ENCODE measurements around the gene SLC7A11. TPM values are rescaled to one million over a fixed set of nuclear protein-coding genes. Genes with fewer than 3 reads are reported as not detected.

SLC7A11 gene
- total and polyA plus RNA-seq, 2 of the 4 experiments (the other 2 are of a cell fraction): 8.3 to 24.7 TPM

DNA sequence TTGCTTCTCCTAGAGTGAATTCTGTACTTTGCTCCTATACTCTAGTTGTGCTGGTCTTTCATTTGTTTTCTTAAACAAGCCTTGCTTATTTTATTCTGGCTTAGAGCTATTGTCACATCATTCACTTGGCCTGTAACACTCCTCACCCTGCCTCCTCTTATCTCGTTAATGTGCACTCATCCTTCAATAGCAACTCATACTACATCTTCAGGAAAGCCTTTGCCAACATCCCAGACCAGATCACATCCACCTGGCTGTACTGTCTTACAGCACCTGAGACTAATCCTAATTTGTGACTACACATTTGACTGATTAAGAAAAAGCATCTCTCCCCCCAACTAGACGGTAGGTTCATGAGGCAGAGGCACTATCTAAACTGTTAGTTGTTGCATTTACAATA, 80.8 kb downstream of the SLC7A11 start:
- H3K79me1 ChIP-seq (ENCODE audit: low read depth in 1 of 2, low read length in 2 of 2): no peaks in the 10 kb centered on the region; a peak in 2 of 4 replicates
- H2BK5ac ChIP-seq (ENCODE audit: low read depth, low read length, poor library complexity, severe bottlenecking): no peak overlapping the region
- no peak overlapping the region for H2BK15ac ChIP-seq (ENCODE audit: low read depth, low read length)
- no peak overlapping the region for H3K27ac ChIP-seq (ENCODE audit: insufficient read depth, low read length)
- no peaks in the 10 kb centered on the region; the same call in 1 of the 2 replicates for H3K4me1 ChIP-seq (ENCODE audit: control insufficient read depth, insufficient read depth, low read length)
- 0 out of 2 replicates have a peak, but pooled peaks cover 2% of the 10 kb centered on the region for H3K36me3 ChIP-seq (ENCODE audit: control insufficient read depth, insufficient read depth, low read length)
- peak overlapping the region; percentile 76; the same call in 1 of the 2 replicates for H4K5ac ChIP-seq (ENCODE audit: low read depth, low read length)
- ATAC-seq (ENCODE audit: low read depth) (no peak; the same call in 1 of the 2 replicates), DNase-seq (no peak)
- no peak overlapping the region; the same call in 1 of the 2 replicates for H3K18ac ChIP-seq (ENCODE audit: low read depth, low read length)
- in situ Hi-C loops (cut with MboI; ENCODE audit: low sequenced_read_pairs): no loop called here
- no TSS peak for BruUV-seq (replicated peaks)
- H3K9me1 ChIP-seq (ENCODE audit: insufficient read depth, low read length): peaks cover 2% of the 10 kb centered on the region; the same call in 1 of the 2 replicates
- CTCF ChIA-PET: interaction anchor here (1.4 kb wide), 1 partner anchor 14 kb away, joined by 4 read pairs; no protein-coding TSS in a partner anchor
- H2BK20ac ChIP-seq (ENCODE audit: low read depth, low read length): no peak overlapping the region
- H2AK5ac ChIP-seq (ENCODE audit: low read depth, low read length): 0 out of 2 replicates have a peak overlapping the region, but pooled peaks have one; percentile 16
- H3K23ac ChIP-seq (ENCODE audit: low read depth, low read length): peak overlapping the region; percentile 37; the same call in 1 of the 2 replicates
- no peak overlapping the region for H3K4ac ChIP-seq (ENCODE audit: low read depth, low read length)
- dilution Hi-C loops (cut with HindIII; ENCODE audit: low sequenced_read_pairs, unreplicated experiment): no loop called here
- peak overlapping the region in 1 of 2 experiments; percentile 49; a peak in 1 of 4 replicates for H4K8ac ChIP-seq (ENCODE audit: low read depth in 2 of 2, low read length in 2 of 2)
- H2AFZ ChIP-seq (replicated peaks; ENCODE audit: low read length, poor library complexity): no peak overlapping the region
- TF ChIP-seq MAFK (IDR thresholded peaks at IDR 0.05; ENCODE audit: low read depth, low read length): no peak
- no peak for TF ChIP-seq CHD1 (IDR thresholded peaks at IDR 0.05; ENCODE audit: low read depth, low read length)
- no peak for TF ChIP-seq SMC3 (IDR thresholded peaks at IDR 0.05; ENCODE audit: low read depth, low read length)
- TF ChIP-seq MXI1 (IDR thresholded peaks at IDR 0.05; ENCODE audit: borderline replicate concordance, low read depth, low read length): no peak
- TF ChIP-seq, protein P1, sequence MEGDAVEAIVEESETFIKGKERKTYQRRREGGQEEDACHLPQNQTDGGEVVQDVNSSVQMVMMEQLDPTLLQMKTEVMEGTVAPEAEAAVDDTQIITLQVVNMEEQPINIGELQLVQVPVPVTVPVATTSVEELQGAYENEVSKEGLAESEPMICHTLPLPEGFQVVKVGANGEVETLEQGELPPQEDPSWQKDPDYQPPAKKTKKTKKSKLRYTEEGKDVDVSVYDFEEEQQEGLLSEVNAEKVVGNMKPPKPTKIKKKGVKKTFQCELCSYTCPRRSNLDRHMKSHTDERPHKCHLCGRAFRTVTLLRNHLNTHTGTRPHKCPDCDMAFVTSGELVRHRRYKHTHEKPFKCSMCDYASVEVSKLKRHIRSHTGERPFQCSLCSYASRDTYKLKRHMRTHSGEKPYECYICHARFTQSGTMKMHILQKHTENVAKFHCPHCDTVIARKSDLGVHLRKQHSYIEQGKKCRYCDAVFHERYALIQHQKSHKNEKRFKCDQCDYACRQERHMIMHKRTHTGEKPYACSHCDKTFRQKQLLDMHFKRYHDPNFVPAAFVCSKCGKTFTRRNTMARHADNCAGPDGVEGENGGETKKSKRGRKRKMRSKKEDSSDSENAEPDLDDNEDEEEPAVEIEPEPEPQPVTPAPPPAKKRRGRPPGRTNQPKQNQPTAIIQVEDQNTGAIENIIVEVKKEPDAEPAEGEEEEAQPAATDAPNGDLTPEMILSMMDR (conservative IDR thresholded peaks at IDR 0.05; ENCODE audit: low read depth, low read length): no peak
- TF ChIP-seq, protein P2, sequence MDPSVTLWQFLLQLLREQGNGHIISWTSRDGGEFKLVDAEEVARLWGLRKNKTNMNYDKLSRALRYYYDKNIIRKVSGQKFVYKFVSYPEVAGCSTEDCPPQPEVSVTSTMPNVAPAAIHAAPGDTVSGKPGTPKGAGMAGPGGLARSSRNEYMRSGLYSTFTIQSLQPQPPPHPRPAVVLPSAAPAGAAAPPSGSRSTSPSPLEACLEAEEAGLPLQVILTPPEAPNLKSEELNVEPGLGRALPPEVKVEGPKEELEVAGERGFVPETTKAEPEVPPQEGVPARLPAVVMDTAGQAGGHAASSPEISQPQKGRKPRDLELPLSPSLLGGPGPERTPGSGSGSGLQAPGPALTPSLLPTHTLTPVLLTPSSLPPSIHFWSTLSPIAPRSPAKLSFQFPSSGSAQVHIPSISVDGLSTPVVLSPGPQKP (IDR thresholded peaks at IDR 0.05; ENCODE audit: borderline replicate concordance, low read depth, low read length): no peak
- TF ChIP-seq RFX5 (IDR thresholded peaks at IDR 0.05; ENCODE audit: low read depth, low read length): no peak
- 0 out of 2 replicates have a peak overlapping the region, but pooled peaks have one; percentile 36 for H4K91ac ChIP-seq (ENCODE audit: insufficient read depth, low read depth, low read length)
- H3K4me3 ChIP-seq (ENCODE audit: insufficient read depth, low read depth, low read length): no peak overlapping the region
- no peaks in the 10 kb centered on the region for H3K27me3 ChIP-seq (ENCODE audit: control insufficient read depth, insufficient read depth, low read length)
- H2BK120ac ChIP-seq (ENCODE audit: low read depth, low read length): peak overlapping the region; percentile 33; the same call in 1 of the 2 replicates
- H3K56ac ChIP-seq (ENCODE audit: extremely low read depth, insufficient read depth, low read length): no peak overlapping the region
- POLR2A ChIA-PET (ENCODE audit: unreplicated experiment): no interaction called here
- H3K14ac ChIP-seq (replicated peaks; ENCODE audit: low read depth, low read length): peak overlapping the region; percentile 71; the same call in 1 of the 2 replicates
- no peak overlapping the region for H2AK9ac ChIP-seq (replicated peaks; ENCODE audit: low read depth, low read length, poor library complexity)
- H3K9me3 ChIP-seq (ENCODE audit: control insufficient read depth, insufficient read depth, low read length): no peaks in the 10 kb centered on the region
- intact Hi-C loops (cut with micrococcal nuclease): no loop called here
- H3K4me2 ChIP-seq (ENCODE audit: low read depth, low read length): no peak overlapping the region
- WGBS, 2 experiments (ENCODE audit: extremely low coverage in 2 of 2, insufficient read length in 1 of 2): 60% methylated on average over 1 of the region's 2 CpGs; no CpG with 5 or more reads in 1 of the 2 experiments
- H3K9ac ChIP-seq (ENCODE audit: low read depth, low read length): no peak overlapping the region
- H4K20me1 ChIP-seq (ENCODE audit: insufficient read depth, low read length): no peaks in the 10 kb centered on the region

All from IMR-90 (cell line).